ENCODE results near the gene FOLR2. TPM values are rescaled to one million over a fixed set of nuclear protein-coding genes. Genes with fewer than 3 reads are reported as not detected.

The FOLR2 gene
- total RNA-seq, 4 donors from 2014 or later = 7.5 to 14.6 (median 13.0) TPM

DNA sequence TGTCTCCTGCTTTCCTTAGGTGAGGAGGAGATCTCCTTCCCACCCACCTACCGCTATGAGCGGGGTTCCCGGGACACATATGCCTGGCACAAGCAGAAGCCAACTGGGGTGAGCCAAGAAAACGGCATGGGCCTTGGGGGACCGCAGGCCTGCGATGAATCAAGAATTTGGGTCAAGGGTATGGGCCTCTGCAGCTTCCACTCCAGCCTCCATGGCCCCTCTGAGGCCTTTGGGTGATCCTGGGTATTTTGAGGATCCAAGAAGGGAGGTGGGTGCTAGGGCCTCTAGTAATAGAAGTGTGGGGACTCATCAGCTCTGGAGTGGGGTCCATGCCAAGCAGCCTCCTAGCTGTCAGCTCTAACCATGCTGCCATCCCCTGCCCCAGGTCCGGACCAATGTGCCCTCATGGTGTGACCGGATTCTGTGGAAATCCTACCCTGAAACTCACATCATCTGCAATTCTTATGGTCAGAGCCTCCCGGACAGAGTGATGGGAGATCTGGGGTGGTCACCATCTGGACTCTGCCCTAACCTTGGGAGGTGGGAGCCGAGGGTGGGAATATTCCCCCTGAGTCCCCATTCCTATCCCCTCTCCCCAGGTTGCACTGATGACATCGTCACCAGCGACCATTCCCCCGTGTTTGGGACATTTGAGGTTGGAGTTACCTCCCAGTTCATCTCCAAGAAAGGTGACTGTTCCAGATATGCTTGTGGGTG lies 16.6 kb downstream of the FOLR2 start:
- DNase-seq = no peak
- no peak for ATAC-seq

GRCh38 chr11:72233773-72234513 lies 17.3 kb downstream of the FOLR2 start:
- peaks cover under 1 to 8% of the 10 kb centered on the region in 2 donors for H3K4me1 ChIP-seq
- no peak overlapping the region for H3K27ac ChIP-seq
- H3K27me3 ChIP-seq = no peaks in the 10 kb centered on the region
- H3K9me3 ChIP-seq = no peaks in the 10 kb centered on the region
- H3K4me3 ChIP-seq = no peak overlapping the region
- ATAC-seq (no peak), DNase-seq (no peak)
- in situ Hi-C loops (cut with MboI; ENCODE audit: low sequenced_read_pairs in 4 of 4) (loop anchor here in 1 of 4 donors (10.0 kb wide), 1 partner anchor 191 kb away; no protein-coding TSS in a partner anchor), intact Hi-C loops (cut with DNase I; ENCODE audit: low total_unique reads) (no loop called here)
- TF ChIP-seq POLR2A (IDR thresholded peaks at IDR 0.05) = no peak
- TF ChIP-seq, protein P1, sequence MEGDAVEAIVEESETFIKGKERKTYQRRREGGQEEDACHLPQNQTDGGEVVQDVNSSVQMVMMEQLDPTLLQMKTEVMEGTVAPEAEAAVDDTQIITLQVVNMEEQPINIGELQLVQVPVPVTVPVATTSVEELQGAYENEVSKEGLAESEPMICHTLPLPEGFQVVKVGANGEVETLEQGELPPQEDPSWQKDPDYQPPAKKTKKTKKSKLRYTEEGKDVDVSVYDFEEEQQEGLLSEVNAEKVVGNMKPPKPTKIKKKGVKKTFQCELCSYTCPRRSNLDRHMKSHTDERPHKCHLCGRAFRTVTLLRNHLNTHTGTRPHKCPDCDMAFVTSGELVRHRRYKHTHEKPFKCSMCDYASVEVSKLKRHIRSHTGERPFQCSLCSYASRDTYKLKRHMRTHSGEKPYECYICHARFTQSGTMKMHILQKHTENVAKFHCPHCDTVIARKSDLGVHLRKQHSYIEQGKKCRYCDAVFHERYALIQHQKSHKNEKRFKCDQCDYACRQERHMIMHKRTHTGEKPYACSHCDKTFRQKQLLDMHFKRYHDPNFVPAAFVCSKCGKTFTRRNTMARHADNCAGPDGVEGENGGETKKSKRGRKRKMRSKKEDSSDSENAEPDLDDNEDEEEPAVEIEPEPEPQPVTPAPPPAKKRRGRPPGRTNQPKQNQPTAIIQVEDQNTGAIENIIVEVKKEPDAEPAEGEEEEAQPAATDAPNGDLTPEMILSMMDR (IDR thresholded peaks at IDR 0.05 in 4 of 5, conservative IDR thresholded peaks at IDR 0.05 in 1 of 5) = no peak
- peaks cover 0 to 83% of the 10 kb centered on the region in 2 donors for H3K36me3 ChIP-seq

More for the DNA sequence above, 16.6 kb downstream of the FOLR2 start:
- H3K4me3 ChIP-seq = no peak overlapping the region
- H3K9me3 ChIP-seq = no peaks in the 10 kb centered on the region
- peaks cover 0 to 91% of the 10 kb centered on the region in 2 donors for H3K36me3 ChIP-seq
- in situ Hi-C loops (cut with MboI; ENCODE audit: low sequenced_read_pairs in 4 of 4) (loop anchor here in 1 of 4 donors (10.0 kb wide), 1 partner anchor 192 kb away; no protein-coding TSS in a partner anchor), intact Hi-C loops (cut with DNase I; ENCODE audit: low total_unique reads) (no loop called here)
- no peaks in the 10 kb centered on the region for H3K27me3 ChIP-seq
- H3K27ac ChIP-seq = no peak overlapping the region
- H3K4me1 ChIP-seq = peaks cover 0 to 6% of the 10 kb centered on the region in 2 donors
- TF ChIP-seq, protein P1 (IDR thresholded peaks at IDR 0.05 in 4 of 5, conservative IDR thresholded peaks at IDR 0.05 in 1 of 5) = no peak
- TF ChIP-seq POLR2A (IDR thresholded peaks at IDR 0.05) = no peak

GRCh38 chr11:72234514-72234830 lies 17.9 kb downstream of the FOLR2 start:
- TF ChIP-seq, protein P1 (IDR thresholded peaks at IDR 0.05 in 4 of 5, conservative IDR thresholded peaks at IDR 0.05 in 1 of 5) = no peak
- TF ChIP-seq POLR2A (IDR thresholded peaks at IDR 0.05) = no peak
- intact Hi-C loops (cut with DNase I; ENCODE audit: low total_unique reads) = no loop called here
- in situ Hi-C loops (cut with MboI; ENCODE audit: low sequenced_read_pairs in 4 of 4) = loop anchor here in 1 of 4 donors (10.0 kb wide), 1 partner anchor 190 kb away; no protein-coding TSS in a partner anchor
- peaks cover 0 to 78% of the 10 kb centered on the region in 2 donors for H3K36me3 ChIP-seq
- peaks cover 6 to 13% of the 10 kb centered on the region in 2 donors for H3K4me1 ChIP-seq
- no peaks in the 10 kb centered on the region for H3K27me3 ChIP-seq
- no peak overlapping the region for H3K27ac ChIP-seq
- ATAC-seq (no peak), DNase-seq (no peak)
- no peaks in the 10 kb centered on the region for H3K9me3 ChIP-seq
- no peak overlapping the region for H3K4me3 ChIP-seq

DNA sequence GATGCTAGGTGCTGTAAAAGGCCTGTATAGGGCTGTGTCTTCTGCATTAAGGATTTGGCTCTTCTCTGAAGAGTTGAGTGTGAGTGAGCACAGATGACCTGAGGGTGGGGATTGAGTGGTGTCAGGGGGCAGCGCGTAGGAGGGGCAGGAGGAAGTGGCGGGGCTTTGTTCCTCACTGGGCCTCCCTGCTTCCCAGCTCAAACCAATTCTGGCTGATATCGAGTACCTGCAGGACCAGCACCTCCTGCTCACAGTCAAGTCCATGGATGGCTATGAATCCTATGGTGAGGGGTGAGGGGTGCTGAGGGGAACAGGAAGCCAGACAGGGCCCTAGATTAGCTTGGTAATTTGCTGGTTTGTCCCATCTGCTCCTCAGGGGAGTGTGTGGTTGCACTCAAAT lies 18.3 kb downstream of the FOLR2 start:
- Histone ChIP-seq H3K27me3 (no peaks in the 10 kb centered on the region), H3K36me3 (peaks cover 0 to 74% of the 10 kb centered on the region in 2 donors), H3K27ac (no peak overlapping the region), H3K9me3 (no peaks in the 10 kb centered on the region), H3K4me1 (peaks cover 6 to 14% of the 10 kb centered on the region in 2 donors), H3K4me3 (no peak overlapping the region)
- in situ Hi-C loops (cut with MboI; ENCODE audit: low sequenced_read_pairs in 4 of 4) = loop anchor here in 1 of 4 donors (10.0 kb wide), 1 partner anchor 190 kb away; no protein-coding TSS in a partner anchor
- intact Hi-C loops (cut with DNase I; ENCODE audit: low total_unique reads) = loop anchor here (5.0 kb wide), 1 partner anchor 177 kb away; no protein-coding TSS in a partner anchor
- ATAC-seq (no peak), DNase-seq (no peak)
- TF ChIP-seq POLR2A (IDR thresholded peaks at IDR 0.05) = no peak

Data from gastrocnemius medialis (tissue), 4 donors.